ENCODE results near the gene GABBR1.
A peak's percentile ranks its signal among the peaks of the same experiment; 100 is the strongest.
"Not testable (repeated sequence)": the region's sequence is repeated elsewhere in the genome, so short reads cannot be mapped to it uniquely, and the experiment has no call there.

The GABBR1 gene
- long read RNA-seq, donor 1, transcript GABBR1-207 (4 exons, 1,252 nt) = major isoform, 7 of 15 reads
- long read RNA-seq, donor 1, partial matches to known transcripts = 5 of 15 reads
- long read RNA-seq, donor 1, other reads (novel, unspliced or antisense) = 0 of 15 reads
- long read RNA-seq, donor 2, partial matches to known transcripts = 0 of 2 reads
- long read RNA-seq, donor 2, other reads (novel, unspliced or antisense) = 0 of 2 reads
- long read RNA-seq, donor 3, partial matches to known transcripts = 5 of 10 reads
- long read RNA-seq, donor 3, other reads (novel, unspliced or antisense) = 0 of 10 reads
- long read RNA-seq, donor 4, transcript GABBR1-207 (4 exons, 1,252 nt) = major isoform, 8 of 34 reads
- long read RNA-seq, donor 4, partial matches to known transcripts = 23 of 34 reads
- long read RNA-seq, donor 4, other reads (novel, unspliced or antisense) = 0 of 34 reads
- long read RNA-seq, donor 5, partial matches to known transcripts = 0 of 7 reads
- long read RNA-seq, donor 5, other reads (novel, unspliced or antisense) = 0 of 7 reads
- long read RNA-seq, donor 6, partial matches to known transcripts = 5 of 7 reads
- long read RNA-seq, donor 6, other reads (novel, unspliced or antisense) = 0 of 7 reads
- long read RNA-seq, donor 7, transcript GABBR1-207 (4 exons, 1,252 nt) = major isoform, 7 of 33 reads
- long read RNA-seq, donor 7, partial matches to known transcripts = 25 of 33 reads
- long read RNA-seq, donor 7, other reads (novel, unspliced or antisense) = 0 of 33 reads
- long read RNA-seq, donor 8, partial matches to known transcripts = 0 of 4 reads
- long read RNA-seq, donor 8, other reads (novel, unspliced or antisense) = 0 of 4 reads

DNA sequence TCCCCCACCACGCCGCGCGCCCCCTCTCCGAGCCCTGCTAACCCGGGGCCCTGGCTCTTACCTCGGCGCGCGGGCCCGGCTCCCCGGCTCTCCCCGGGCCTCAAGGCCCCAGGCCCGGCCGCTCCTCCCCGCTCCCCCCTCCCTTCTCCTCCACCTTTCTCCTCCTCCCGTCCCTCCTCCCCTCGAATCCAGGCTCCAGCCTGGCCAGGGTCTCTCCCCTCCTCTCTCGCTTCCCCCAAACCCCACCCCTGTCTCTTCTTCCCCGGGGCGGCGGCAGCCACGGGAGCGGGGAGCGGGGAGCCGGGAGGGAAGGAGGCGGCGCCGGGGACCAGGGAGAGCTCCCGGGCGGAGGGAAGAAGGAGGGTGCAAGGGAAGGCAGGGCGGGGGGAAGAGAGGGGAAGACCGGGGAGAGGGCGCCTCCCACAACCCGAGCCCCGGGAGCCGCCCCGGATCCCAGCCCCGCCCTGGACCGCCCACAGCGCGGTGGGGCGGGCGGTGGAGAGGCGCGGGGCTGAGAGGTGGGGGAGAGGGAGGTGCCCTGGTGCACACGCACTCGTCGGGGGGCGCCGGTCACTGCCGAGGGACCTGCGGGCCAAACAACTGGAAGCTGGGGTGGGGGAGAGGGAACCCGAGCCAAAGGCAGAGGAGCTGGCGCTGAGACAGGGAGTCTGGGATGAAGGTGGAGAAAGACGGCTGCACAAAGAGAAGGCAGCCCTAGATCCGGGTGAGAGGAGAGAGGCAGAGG is at the start of gene GABBR1:
Gene GABBR1, minus strand, starts transcription at position 395 of the 745 bp plus-strand sequence. CDS start 798 bp downstream, outside the sequence.
- DNase-seq = peak; percentile 87

DNA sequence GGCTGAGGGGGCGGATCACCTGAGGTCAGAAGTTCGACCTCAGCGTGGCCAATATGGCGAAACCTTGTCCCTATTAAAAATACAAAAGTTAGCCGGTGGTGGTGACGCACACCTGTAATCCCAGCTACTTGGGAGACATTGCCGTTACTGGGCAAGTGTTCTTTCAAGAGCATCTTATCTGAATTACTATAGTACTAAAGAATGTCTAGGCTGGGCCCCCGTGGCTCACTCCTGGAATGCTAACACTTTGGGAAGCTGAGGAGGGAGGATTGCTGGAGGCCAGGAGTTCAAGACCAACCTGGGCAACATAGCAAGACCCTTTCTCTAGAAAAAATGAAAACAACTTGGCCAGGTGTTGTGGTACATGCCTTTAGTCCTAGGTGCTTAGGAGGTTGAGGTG is 48.8 kb upstream of the GABBR1 start:
- DNase-seq = no peak

DNA sequence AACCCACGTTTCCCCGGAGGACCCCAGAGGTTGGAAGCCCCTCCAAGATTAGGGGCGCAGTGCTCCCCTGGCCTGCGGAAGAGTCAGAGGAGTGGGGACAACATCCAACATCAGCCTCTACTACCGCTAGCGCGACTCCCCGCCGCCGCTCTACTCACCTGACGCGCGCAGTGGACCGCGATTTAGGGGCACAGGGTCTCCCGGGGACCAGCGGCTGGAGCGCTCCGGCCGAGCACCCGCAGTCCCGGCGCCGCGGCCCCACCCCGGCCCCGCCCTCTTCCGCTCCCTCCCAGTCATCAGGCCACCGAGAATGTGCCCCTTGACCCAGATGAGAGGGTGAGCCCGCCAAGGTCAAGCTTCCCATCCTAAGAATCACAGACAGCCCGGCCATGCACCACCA is 47.9 kb upstream of the GABBR1 start, which contains the start of gene ZFP57:
Gene ZFP57, minus strand, starts transcription at position 249 of the 400 bp plus-strand sequence. CDS start 4,149 bp downstream, outside the sequence.
- DNase-seq = no peak

DNA sequence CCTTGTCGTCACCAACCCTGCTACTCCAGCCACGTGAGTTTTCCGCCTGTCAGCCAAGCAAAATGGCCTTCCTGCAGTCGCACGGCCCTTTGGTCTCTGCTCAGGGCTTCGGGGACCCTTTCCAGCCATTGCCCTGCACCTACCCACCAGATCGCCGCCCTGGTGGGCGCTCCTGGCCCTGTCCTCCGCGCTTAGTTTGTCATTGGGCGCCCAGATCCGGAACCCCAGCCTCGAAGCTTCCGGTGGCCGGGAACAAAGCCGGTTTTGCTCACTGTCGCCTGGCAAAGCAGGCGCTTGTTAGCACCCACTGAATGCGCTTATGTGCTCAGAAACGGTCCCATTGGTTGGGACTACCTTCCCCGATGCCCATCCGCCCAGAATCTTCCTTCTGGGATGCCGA is 47.4 kb upstream of the GABBR1 start:
- no peak for DNase-seq

DNA sequence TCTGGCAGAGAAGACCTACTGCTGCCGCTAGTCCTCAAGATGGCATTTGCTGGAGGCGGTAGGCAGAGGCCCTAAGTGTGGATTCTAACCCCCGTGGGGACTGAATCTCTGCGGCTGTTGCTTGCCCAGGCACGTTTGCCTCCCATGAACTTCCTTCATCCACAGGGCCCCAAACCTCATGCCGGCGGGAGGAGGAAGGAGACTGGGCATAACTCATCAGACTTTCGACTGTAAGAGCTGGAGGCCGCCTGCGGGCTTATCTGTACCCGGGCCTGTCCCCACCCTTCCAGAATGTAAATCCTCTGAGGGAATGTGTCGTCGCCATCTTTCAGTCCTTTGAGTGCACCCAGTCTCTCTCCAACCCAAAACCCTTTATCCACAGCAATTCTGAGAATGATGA is 47.0 kb upstream of the GABBR1 start:
- no peak for DNase-seq

DNA sequence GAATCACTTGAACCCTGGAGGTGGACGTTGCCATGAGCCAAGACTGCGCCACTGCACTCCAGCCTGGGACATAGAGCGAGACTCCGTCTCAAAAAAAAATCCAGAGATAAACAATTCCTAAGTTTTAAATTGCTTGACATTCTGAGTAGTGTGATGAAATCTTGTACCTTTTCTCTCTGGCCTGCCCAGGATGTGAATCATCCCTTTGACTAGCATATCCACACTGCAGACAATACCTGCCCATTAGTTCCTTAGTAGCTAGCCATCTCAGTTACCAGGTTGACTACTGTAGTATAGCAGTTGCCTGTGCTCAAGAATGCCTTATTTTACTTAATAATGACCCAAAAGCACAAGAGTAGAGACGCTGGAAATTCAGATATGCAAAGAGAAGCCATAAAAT is 45.1 kb upstream of the GABBR1 start:
- no peak for DNase-seq

DNA sequence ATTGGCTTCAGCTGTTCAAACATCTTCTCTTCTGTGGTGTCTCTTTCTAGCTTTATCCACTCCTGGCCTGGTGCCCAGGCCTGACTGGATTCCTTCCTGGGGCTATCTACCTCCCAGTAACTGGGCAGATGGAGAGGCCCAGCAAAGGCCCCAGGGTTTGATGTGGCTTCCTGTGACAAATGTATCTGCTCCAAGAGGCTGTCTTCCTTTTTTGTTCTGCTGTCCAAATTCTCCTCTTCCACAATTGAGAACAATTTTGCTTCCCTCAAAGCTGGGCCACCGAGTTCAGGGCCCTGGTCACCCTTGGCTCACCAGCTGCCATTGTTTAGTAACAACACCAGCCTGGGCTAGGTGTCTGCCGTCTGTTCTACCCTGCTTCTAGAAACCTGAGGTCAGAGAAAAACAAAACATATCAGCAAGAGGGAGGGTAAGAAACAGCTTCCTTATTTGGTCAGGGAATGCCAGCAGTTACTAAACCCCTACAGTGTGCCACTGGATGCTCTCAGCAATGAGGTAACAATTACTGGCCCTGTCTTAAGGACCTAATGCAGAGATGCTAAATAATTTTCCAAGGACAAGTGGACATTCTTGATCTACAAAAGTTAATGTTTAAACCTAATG is 44.1 kb upstream of the GABBR1 start:
- DNase-seq = no peak

DNA sequence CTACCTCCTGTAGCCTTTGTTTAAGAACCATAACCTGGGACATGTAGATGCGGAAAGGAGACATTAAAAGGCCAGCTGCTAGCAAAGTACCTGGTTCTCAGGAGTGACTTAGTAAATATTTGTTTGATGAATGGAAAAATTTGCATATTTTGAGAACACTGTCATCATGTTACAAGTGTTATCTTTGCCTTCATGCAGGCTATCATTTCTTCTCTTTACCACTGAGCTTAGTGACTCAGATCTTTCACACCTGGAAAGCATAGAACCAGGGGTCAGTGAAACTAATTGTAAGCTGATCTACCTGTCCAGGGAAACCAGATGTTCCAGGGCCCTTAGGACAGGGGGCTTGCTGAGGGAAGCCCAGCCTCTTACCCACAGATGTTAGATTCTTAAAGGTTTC is 42.6 kb upstream of the GABBR1 start:
- no peak for DNase-seq

DNA sequence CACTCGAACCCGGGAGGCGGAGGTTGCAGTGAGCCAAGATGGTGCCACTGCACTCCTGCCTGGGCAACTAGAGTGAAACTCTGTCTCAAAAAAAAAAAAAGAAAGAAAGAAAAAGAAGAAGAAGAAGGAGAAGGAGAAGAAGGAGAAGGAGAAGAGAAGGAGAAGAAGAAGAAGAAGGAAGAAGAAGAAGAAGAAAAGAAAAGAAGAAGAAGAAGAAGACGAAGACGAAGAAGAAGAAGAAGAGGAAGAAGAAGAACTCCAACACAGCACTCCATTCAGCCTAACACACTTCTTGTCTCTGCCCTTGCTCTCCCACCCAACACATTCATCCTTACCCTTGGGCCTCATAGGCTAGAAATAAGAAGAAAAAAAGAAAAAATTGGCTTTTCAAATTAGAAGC is 41.0 kb upstream of the GABBR1 start:
- DNase-seq = no peak

DNA sequence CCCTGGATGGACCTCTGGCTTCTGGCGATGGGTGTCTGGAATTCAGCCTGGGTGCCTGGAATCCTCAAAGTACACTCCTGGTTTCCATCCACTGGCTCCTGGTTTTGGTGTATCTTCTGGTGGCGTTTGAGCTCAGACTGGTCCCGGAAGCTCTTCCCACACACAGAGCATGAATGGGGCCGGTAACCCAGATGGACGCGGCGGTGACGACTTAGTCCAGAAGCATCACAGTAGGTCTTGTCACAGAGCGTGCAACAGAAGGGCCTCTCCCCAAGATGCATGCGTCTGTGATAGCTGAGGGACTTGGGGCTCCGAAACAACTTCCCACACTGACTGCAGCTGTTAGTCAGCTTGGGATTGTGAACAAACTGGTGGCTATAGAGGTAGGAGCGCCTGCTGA is 40.2 kb upstream of the GABBR1 start:
- no peak for DNase-seq

DNA sequence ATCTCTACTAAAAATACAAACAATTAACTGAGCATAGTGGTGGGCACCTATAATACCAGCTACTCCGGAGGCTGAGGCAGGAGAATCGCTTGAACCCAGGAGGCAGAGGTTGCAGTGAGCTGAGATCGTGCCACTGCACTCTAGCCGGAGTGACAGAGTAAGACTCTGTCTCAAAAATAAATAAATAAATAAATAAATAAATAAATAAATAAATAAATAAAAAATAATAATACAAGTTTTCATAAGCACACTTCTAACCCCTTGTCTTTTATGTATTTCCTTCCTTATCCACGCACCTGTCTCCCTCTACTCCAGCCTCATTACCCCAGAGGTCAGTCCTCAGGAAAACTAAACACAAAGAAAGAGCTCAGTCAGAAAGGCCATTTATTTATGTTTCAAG is 39.1 kb upstream of the GABBR1 start:
- not testable (repeated sequence) for DNase-seq

DNA sequence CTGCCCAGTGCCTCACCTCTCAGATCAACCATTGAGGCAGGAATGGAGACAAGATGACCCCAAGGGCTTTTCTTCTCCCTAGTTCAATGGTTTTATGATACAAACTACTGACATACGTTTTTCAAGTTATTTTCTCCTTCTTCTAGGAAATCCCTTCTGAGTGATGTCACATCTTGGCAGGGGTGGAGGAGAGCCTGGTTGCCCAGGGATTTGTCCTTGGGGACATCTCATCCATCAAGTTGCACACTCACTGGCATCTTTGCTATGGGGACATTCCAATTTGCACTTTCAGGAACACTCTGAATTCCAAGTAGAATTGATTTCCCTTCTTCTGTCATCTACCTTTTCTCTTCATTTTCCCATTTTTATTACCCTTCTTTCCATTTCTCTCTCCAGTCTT is 38.0 kb upstream of the GABBR1 start:
- DNase-seq = no peak

DNA sequence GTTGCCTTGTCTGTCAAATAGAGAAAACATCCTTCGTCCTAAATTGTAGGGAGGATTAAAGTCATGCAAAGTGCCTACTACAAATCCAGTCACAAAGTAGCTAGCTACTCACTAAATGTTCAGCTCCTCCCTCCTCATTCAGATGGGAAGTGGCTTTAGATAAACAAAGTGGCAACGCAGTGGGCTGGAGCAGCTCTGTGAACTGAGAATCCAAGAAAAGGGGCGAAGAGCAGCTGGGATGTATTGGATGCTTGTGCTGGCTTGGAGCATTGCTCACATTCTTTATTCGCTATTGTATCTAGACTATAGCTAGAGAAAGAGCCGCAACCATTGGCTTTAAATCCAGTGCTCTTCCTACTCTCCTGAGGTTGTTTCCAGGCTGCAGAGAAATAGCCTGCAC is 34.2 kb upstream of the GABBR1 start:
- no peak for DNase-seq

DNA sequence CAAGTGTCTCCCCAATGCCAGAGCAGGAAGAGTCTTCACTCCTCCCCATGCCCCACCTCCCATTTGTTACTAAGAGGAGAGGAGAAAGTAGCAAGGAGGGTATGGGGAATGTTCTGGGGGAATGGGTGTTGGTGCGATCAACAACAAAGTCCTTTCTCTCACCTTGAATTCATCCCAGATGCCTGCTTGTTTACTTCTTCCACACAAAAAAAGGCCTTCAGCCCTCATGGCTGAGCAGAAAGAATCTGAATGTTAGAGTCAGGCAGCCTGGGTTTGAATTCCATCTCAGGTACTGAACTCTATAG is 33.8 kb upstream of the GABBR1 start:
- no peak for DNase-seq

DNA sequence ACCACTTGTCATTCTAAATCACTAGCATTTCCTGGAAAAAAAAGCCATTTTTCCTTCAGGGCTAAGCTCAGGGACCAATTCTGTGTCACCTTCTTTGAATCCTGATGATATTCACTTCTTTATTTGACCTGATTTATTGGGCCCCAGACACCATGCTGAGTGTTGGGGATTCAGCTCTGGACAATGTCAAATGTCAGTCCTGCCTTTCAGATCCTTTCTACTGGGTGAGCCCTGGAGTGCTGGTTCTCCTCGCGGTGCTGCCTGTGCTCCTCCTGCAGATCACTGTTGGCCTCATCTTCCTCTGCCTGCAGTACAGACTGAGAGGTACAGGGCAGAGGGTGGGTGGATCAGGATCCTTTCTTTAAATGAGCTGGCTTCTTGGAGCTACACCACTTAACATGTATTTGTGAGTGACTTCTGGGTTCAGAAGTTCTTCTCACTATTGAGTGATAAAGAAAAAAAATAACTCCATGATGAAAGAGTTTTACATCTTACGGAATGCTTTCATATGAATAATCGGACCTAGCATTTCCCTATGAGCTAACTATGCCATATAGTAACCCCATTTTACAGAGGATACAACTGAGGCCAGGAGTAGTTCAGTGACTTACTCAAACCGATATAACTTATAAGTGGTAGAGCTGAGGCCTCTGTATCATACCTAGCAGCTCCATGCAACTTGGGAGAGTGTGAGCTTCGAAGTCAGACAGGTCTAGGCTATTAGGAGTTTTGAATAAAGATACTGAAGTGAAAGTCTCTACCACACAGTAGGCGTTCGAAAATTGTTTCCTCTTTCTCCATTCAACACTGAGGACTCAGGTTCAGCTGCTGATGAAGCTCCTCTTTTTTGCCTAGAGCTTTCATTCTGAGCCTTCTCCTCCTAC is 33.2 kb upstream of the GABBR1 start:
- no peak for DNase-seq

DNA sequence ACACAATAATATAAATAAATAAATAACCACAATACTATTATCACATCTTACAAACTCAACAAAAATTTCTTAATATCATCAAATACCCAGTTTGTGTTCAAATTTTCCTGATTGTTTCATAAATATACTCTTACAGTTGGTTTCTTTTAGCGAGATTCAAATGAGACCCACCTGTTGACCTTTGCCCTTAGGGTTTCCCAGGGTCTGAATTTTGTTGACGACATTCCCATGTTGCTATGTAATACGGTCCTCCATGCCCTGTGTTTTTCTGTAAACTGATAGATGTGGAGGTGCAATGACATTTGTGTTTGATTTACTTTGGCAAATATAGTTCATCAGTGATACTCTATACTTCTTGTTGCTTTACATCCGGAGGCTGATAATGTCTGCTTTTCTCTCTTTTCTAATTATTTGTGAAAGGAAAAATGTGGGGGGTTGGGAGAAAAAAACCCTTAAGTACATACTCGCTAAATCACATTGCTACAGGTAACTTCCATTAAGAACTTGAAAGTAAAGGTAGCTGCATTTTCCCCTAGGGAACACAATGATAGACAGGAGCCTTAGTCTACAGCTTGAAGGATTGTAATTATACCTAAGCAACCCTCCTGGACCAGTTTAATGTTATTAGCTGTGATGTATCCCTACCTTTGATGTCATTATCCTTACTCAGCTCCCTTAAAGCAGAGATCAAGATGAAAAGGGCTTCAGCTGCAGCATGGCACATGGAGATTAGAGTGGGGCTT is 30.5 kb upstream of the GABBR1 start:
- no peak for DNase-seq

DNA sequence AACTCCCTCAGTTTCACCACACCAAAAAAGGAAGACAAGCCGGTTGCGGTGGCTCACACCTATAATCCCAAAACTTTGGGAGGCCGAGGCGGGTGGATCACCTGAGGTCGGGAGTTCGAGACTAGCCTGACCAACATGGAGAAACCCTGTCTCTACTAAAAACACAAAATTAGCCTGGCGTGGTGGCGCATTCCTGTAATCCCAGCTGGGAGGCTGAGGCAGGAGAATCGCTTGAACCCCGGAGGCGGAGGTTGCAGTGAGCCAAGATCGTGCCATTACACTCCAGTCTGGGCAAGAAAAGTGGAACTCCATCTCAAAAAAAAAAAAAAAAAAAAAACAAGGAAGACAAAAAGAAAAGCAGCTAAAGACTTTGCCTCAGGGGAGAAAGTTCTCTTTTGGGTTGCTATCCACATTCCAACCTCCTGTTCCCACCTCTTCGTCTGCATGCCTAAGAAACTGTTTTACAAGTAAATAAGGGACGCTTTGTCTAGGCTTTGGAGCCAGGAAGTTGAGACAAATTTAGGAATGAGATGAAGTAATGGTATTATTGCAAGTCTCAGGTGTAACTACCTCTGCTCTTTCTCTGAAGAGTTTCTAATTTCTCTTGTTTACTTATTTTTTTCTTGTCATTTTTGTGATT is 28.6 kb upstream of the GABBR1 start:
- not testable (repeated sequence) for DNase-seq

DNA sequence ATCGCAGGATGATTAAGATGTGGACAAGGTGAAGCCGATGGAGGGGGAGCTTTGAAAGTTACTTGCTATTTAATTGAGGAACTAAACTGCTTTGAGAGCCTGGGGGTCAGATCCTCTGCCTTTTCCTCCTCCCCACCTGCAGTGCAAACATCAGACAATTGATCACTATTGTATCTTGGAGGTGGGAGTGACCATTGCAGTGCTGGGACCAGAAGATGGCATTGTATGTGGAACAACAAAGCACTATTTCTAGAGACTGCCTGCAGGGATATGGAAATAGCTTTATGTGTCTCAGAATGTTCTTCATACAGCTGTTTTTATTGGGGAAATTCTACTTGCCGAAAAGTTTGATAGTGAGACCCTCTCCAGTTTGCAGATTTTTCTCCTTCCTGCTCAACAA is 28.1 kb upstream of the GABBR1 start:
- no peak for DNase-seq

DNA sequence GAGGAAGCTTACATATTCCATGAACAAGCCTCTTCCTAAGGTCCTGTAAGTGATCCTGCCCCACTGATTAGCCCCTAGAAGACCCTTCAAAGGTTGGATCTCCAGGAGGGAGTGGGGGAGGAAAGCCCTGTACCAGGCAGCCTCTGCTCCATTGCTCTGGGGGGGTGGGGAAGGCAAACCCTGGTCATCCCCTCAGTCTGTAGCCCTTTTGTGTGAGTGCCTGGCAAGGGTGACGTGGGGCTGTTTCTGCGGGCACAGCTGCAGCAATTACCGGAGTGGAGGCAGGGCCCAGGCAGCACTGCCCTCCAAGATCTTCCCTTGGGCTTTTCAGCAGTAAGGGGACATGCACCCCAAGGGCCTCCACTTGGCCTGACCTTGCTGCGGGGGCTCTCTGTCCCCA is 23.8 kb upstream of the GABBR1 start, which contains the start of gene MOG:
Gene MOG, plus strand, starts transcription at position 295 of the 400 bp plus-strand sequence. CDS start 118 bp downstream, outside the sequence.
- DNase-seq = no peak

DNA sequence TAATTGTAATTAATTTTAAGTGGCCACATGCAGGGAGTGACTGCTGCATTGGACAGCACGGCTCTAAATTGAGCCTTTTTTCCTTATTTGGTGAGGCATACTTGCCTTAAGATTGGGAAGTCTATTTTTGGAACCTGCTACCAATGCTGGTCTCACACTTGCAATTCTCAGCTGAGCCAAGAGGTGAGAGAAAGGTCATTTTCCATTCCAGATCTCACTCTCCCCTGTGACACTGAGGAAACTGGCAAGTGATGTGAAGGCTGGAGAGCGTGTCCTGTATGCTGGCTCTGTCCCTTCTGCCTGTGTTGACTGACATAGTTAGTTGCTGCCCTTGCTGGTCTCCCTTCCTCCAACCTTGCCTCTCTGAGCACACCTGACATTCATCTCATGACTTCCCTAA is 23.2 kb upstream of the GABBR1 start:
- no peak for DNase-seq
